ENCODE data around the gene RPL9. TPM values are rescaled to one million over a fixed set of nuclear protein-coding genes. Genes with fewer than 3 reads are reported as not detected.
"Not testable (repeated sequence)": the region's sequence is repeated elsewhere in the genome, so short reads cannot be mapped to it uniquely, and the experiment has no call there.

RPL9 gene
- polyA plus RNA-seq, 1 donor (not counting 4 experiments of a cell fraction or from before 2014, with no cell fraction given), result 1,522 TPM

DNA sequence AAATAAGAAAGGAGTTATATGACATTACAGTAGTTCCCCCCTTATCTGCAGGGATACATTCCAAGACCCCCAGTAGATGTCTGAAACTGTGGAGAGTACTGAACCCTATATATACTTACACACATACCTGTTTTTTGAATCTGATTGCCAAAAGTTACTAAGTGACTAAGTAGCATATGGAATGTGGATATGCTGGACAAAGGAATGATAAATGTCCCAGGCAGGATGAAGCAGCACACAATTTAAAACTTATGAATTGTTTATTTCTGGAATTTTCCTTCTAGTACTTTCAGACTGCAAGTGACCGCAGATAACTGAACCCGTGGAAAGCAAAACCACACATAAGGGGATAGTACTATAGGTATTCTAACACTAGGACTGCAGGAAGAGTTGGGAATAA lies 45.8 kb upstream of the RPL9 start:
- DNase-seq (ENCODE audit: low read depth, low spot score) (no peak), FAIRE-seq (no peak)
- dilution Hi-C loops (cut with MboI; ENCODE audit: extremely low pct_ligation_motif_present, low sequenced_read_pairs), result no loop called here
- no peaks in the 10 kb centered on the region for H3K9me1 ChIP-seq (ENCODE audit: control insufficient read depth, extremely low read depth, insufficient read depth, low read length)
- H3K36me3 ChIP-seq (ENCODE audit: control insufficient read depth in 2 of 2, extremely low read depth in 1 of 2, insufficient read depth in 2 of 2, low read length in 2 of 2), result peaks cover 19 to 30% of the 10 kb centered on the region in 2 experiments
- TF ChIP-seq, protein P1, sequence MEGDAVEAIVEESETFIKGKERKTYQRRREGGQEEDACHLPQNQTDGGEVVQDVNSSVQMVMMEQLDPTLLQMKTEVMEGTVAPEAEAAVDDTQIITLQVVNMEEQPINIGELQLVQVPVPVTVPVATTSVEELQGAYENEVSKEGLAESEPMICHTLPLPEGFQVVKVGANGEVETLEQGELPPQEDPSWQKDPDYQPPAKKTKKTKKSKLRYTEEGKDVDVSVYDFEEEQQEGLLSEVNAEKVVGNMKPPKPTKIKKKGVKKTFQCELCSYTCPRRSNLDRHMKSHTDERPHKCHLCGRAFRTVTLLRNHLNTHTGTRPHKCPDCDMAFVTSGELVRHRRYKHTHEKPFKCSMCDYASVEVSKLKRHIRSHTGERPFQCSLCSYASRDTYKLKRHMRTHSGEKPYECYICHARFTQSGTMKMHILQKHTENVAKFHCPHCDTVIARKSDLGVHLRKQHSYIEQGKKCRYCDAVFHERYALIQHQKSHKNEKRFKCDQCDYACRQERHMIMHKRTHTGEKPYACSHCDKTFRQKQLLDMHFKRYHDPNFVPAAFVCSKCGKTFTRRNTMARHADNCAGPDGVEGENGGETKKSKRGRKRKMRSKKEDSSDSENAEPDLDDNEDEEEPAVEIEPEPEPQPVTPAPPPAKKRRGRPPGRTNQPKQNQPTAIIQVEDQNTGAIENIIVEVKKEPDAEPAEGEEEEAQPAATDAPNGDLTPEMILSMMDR (optimal IDR thresholded peaks at IDR 0.05 in 1 of 3, IDR thresholded peaks at IDR 0.05 in 1 of 3, conservative IDR thresholded peaks at IDR 0.05 in 1 of 3; ENCODE audit: extremely low read depth in 1 of 3, insufficient read depth in 2 of 3, low read length in 3 of 3), result no peak
- no peak for TF ChIP-seq EZH2 (IDR thresholded peaks at IDR 0.05; ENCODE audit: low read length)
- H3K4me2 ChIP-seq (ENCODE audit: control insufficient read depth, extremely low read depth, insufficient read depth, low read depth, low read length), result no peak overlapping the region
- no peaks in the 10 kb centered on the region for H4K20me1 ChIP-seq (ENCODE audit: control insufficient read depth, extremely low read depth, insufficient read depth, low read length)
- no peak overlapping the region for H3K27ac ChIP-seq (ENCODE audit: control insufficient read depth, insufficient read depth, low read length)
- no peak overlapping the region for H3K4me3 ChIP-seq (ENCODE audit: control insufficient read depth in 2 of 3, extremely low read depth in 1 of 3, insufficient read depth in 2 of 3, low read depth in 1 of 3, low read length in 3 of 3)
- no peaks in the 10 kb centered on the region for H3K79me2 ChIP-seq (ENCODE audit: control insufficient read depth, insufficient read depth, low read length)
- H3K4me1 ChIP-seq (ENCODE audit: control insufficient read depth, extremely low read depth, insufficient read depth, low read length), result no peaks in the 10 kb centered on the region
- H2AFZ ChIP-seq (ENCODE audit: control insufficient read depth, low read length), result no peak overlapping the region
- H3K9ac ChIP-seq (ENCODE audit: control insufficient read depth, extremely low read depth, insufficient read depth, low read length), result no peak overlapping the region
- H3K27me3 ChIP-seq (ENCODE audit: control insufficient read depth, extremely low read depth, insufficient read depth, low read length), result no peaks in the 10 kb centered on the region
- no peaks in the 10 kb centered on the region for H3K9me3 ChIP-seq (ENCODE audit: control insufficient read depth, low read depth, low read length)

DNA sequence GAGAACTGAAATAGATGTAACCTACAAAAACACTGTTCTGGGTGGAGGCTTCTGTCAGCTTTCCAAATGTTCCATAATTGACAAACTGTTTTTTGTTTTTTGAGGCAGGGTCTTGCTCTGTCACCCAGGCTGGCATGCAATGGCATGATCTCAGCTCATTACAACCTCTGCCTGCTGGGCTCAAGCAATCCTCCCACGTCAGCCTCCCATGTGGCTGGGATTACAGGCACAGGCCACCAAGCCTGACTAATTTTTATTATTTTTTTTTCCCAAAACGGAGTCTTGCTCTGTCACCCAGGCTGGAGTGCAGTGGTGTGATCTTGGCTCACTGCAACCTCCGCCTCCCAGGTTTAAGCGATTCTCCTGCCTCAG lies 43.9 kb upstream of the RPL9 start:
- FAIRE-seq; H3K9me3 ChIP-seq (ENCODE audit: control insufficient read depth, low read depth, low read length); H3K4me2 ChIP-seq (ENCODE audit: control insufficient read depth, extremely low read depth, insufficient read depth, low read depth, low read length); H2AFZ ChIP-seq (ENCODE audit: control insufficient read depth, low read length); H3K79me2 ChIP-seq (ENCODE audit: control insufficient read depth, insufficient read depth, low read length); H3K9me1 ChIP-seq (ENCODE audit: control insufficient read depth, extremely low read depth, insufficient read depth, low read length); H3K4me3 ChIP-seq (ENCODE audit: control insufficient read depth in 2 of 3, extremely low read depth in 1 of 3, insufficient read depth in 2 of 3, low read depth in 1 of 3, low read length in 3 of 3); dilution Hi-C loops (cut with MboI; ENCODE audit: extremely low pct_ligation_motif_present, low sequenced_read_pairs); H3K9ac ChIP-seq (ENCODE audit: control insufficient read depth, extremely low read depth, insufficient read depth, low read length); H3K27ac ChIP-seq (ENCODE audit: control insufficient read depth, insufficient read depth, low read length); DNase-seq (ENCODE audit: low read depth, low spot score); H3K27me3 ChIP-seq (ENCODE audit: control insufficient read depth, extremely low read depth, insufficient read depth, low read length); H4K20me1 ChIP-seq (ENCODE audit: control insufficient read depth, extremely low read depth, insufficient read depth, low read length); H3K4me1 ChIP-seq (ENCODE audit: control insufficient read depth, extremely low read depth, insufficient read depth, low read length): not testable (repeated sequence)
- H3K36me3 ChIP-seq (ENCODE audit: control insufficient read depth in 2 of 2, extremely low read depth in 1 of 2, insufficient read depth in 2 of 2, low read length in 2 of 2), result peaks cover 17 to 23% of the 10 kb centered on the region in 2 experiments

DNA sequence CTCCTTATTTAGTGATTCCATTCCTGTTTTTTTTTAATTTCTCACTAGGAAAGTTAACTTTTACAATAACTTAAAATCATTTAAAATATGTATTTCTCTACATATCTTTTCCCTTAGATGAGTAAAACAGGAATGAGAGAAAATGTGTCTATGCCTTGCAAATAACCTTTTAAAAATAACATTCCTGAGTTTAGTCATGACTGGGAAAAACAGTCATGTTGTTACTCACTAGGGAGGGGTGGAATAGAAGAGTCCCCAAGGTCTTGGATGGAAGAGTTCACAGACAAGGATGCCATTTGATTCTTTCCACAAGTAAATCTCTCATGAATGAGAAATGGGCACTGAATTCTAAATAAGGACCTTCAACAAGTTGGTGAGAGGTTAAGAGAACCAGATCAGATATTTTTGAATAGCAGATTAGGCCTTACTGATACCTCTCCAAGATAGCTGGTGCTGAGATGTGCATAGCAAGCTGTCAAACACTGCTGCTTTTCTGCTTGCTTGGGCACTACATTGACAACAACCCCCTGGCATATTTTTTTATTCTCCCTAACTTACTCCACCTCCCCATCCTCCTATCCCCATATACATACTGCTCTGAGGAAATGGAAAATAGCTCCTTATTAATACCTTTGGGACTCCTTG lies 43.4 kb upstream of the RPL9 start:
- no peaks in the 10 kb centered on the region for H3K4me1 ChIP-seq (ENCODE audit: control insufficient read depth, extremely low read depth, insufficient read depth, low read length)
- H3K9ac ChIP-seq (ENCODE audit: control insufficient read depth, extremely low read depth, insufficient read depth, low read length), result no peak overlapping the region
- no peak overlapping the region for H2AFZ ChIP-seq (ENCODE audit: control insufficient read depth, low read length)
- peak; percentile 58 for FAIRE-seq
- no peaks in the 10 kb centered on the region for H3K9me3 ChIP-seq (ENCODE audit: control insufficient read depth, low read depth, low read length)
- DNase-seq (ENCODE audit: low read depth, low spot score), result no peak
- no peaks in the 10 kb centered on the region for H3K9me1 ChIP-seq (ENCODE audit: control insufficient read depth, extremely low read depth, insufficient read depth, low read length)
- H3K4me2 ChIP-seq (ENCODE audit: control insufficient read depth, extremely low read depth, insufficient read depth, low read depth, low read length), result no peak overlapping the region
- H3K79me2 ChIP-seq (ENCODE audit: control insufficient read depth, insufficient read depth, low read length), result no peaks in the 10 kb centered on the region
- no peaks in the 10 kb centered on the region for H3K27me3 ChIP-seq (ENCODE audit: control insufficient read depth, extremely low read depth, insufficient read depth, low read length)
- no peak overlapping the region for H3K27ac ChIP-seq (ENCODE audit: control insufficient read depth, insufficient read depth, low read length)
- dilution Hi-C loops (cut with MboI; ENCODE audit: extremely low pct_ligation_motif_present, low sequenced_read_pairs), result no loop called here
- H3K36me3 ChIP-seq (ENCODE audit: control insufficient read depth in 2 of 2, extremely low read depth in 1 of 2, insufficient read depth in 2 of 2, low read length in 2 of 2), result peaks cover 13 to 20% of the 10 kb centered on the region in 2 experiments
- H3K4me3 ChIP-seq (ENCODE audit: control insufficient read depth in 2 of 3, extremely low read depth in 1 of 3, insufficient read depth in 2 of 3, low read depth in 1 of 3, low read length in 3 of 3), result no peak overlapping the region
- no peaks in the 10 kb centered on the region for H4K20me1 ChIP-seq (ENCODE audit: control insufficient read depth, extremely low read depth, insufficient read depth, low read length)
- TF ChIP-seq, protein P1 (optimal IDR thresholded peaks at IDR 0.05 in 1 of 3, IDR thresholded peaks at IDR 0.05 in 1 of 3, conservative IDR thresholded peaks at IDR 0.05 in 1 of 3; ENCODE audit: extremely low read depth in 1 of 3, insufficient read depth in 2 of 3, low read length in 3 of 3), result no peak
- no peak for TF ChIP-seq EZH2 (IDR thresholded peaks at IDR 0.05; ENCODE audit: low read length)
